SK-N-SH (cell line): Measurements from ENCODE around the gene SPINT1. TPM values are rescaled to one million over a fixed set of nuclear protein-coding genes. Genes with fewer than 3 reads are reported as not detected.

Experiments
- CTCF ChIA-PET: fragments of 300-600, 350-600 bp; formaldehyde crosslinking; extraction: SDS; loops from one replicate; lab custom pipeline; 2021; lab: Yijun Ruan, JAX
- POLR2A ChIA-PET: fragments of 350-600 bp; sonication (Branson Sonifier 250); formaldehyde crosslinking; extraction: SDS; loops from one replicate; lab custom pipeline; 2020; ENCODE audit warnings: antibody characterized with exemption, inconsistent platforms; lab: Yijun Ruan, JAX
- DNase-seq: peaks from one replicate; pipeline ENCODE4 v3.0.0; 2012
- H2AFZ ChIP-seq: fragments of 200-600 bp; sonication (generic); 2 replicates; pipeline ENCODE4 v1.8.1; 2016; ENCODE audit warnings: antibody characterized with exemption, mild to moderate bottlenecking, low read depth
- H3F3A ChIP-seq: fragments of 200-600 bp; sonication (generic); replicated peaks from 2 replicates; pipeline ENCODE3; 2016; ENCODE audit warnings: antibody characterized with exemption, mild to moderate bottlenecking; ENCODE audit not compliant: insufficient read depth
- H3K27ac ChIP-seq, 2 experiments: fragments of 200-500 bp in 1 of 2; fragments of 200-600 bp in 1 of 2; sonication (Bioruptor generic) in 1 of 2; sonication (generic), shearing (Covaris generic) in 1 of 2; 2 replicates each; pipeline versions ENCODE4 v1.5.1 to v1.6.1; 2014 to 2016; ENCODE audit warnings: low read depth in 2 of 2, inconsistent platforms in 1 of 2, low read length in 1 of 2, mild to moderate bottlenecking in 1 of 2, mixed read lengths in 1 of 2
- H3K27me3 ChIP-seq: fragments of 200-600 bp; sonication (generic), shearing (Covaris generic); 2 replicates; pipeline ENCODE4 v1.6.1; 2016; ENCODE audit warnings: mixed run types; ENCODE audit not compliant: insufficient read depth
- H3K36me3 ChIP-seq, 2 experiments: fragments of 200-500 bp in 1 of 2; fragments of 200-600 bp in 1 of 2; sonication (Bioruptor generic) in 1 of 2; sonication (generic) in 1 of 2; replicated peaks in 1 of 2; 2 replicates each; pipeline versions ENCODE3 to v1.5.1; 2014 to 2016; ENCODE audit warnings: low read length in 1 of 2, mild to moderate bottlenecking in 1 of 2; ENCODE audit not compliant: insufficient read depth in 2 of 2, control insufficient read depth in 1 of 2
- H3K4me1 ChIP-seq, 2 experiments: fragments of 200-500 bp in 1 of 2; fragments of 200-600 bp in 1 of 2; sonication (Bioruptor generic) in 1 of 2; sonication (generic), shearing (Covaris generic) in 1 of 2; 2 replicates each; pipeline versions ENCODE4 v1.5.1 to v1.6.1; 2014 to 2016; ENCODE audit warnings: low read depth in 1 of 2, low read length in 1 of 2, mixed run types in 1 of 2; ENCODE audit not compliant: insufficient read depth in 2 of 2, control insufficient read depth in 1 of 2
- H3K4me2 ChIP-seq: fragments of 200-600 bp; sonication (generic), shearing (Covaris generic); 2 replicates; pipeline ENCODE4 v1.6.1; 2017; ENCODE audit warnings: mixed run types
- H3K4me3 ChIP-seq, 2 experiments: fragments of 200-500 bp in 1 of 2; fragments of 200-600 bp in 1 of 2; sonication (Bioruptor generic) in 1 of 2; sonication (generic), shearing (Covaris generic) in 1 of 2; 2 replicates each; pipeline versions ENCODE4 v1.5.1 to v1.8.1; 2014 to 2016; ENCODE audit warnings: low read depth in 2 of 2, inconsistent platforms in 1 of 2, low read length in 1 of 2, mild to moderate bottlenecking in 1 of 2, mixed read lengths in 1 of 2, moderate library complexity in 1 of 2
- H3K79me2 ChIP-seq: fragments of 200-600 bp; sonication (generic); 2 replicates; pipeline ENCODE4 v1.8.1; 2017; ENCODE audit warnings: mild to moderate bottlenecking; ENCODE audit not compliant: insufficient read depth
- H3K9ac ChIP-seq: fragments of 200-600 bp; sonication (generic); 2 replicates; pipeline ENCODE4 v1.6.1; 2017; ENCODE audit warnings: mixed run types
- H3K9me2 ChIP-seq: fragments of 200-600 bp; sonication (generic); 2 replicates; pipeline ENCODE4 v1.6.1; 2017; ENCODE audit warnings: mixed run types
- H3K9me3 ChIP-seq: fragments of 200-600 bp; sonication (generic); 2 replicates; pipeline ENCODE4 v1.6.1; 2017; ENCODE audit warnings: mixed run types, mild to moderate bottlenecking, moderate library complexity
- H4K20me1 ChIP-seq: fragments of 200-600 bp; sonication (generic); 2 replicates; pipeline ENCODE4 v1.6.1; 2017; ENCODE audit warnings: mild to moderate bottlenecking, mixed run types; ENCODE audit not compliant: insufficient read depth
- EP300 ChIP-seq, 2 experiments: IDR thresholded peaks; 2 replicates each; pipeline versions ENCODE4 v1.4.0 to v1.6.1; 2012; ENCODE audit warnings: borderline replicate concordance in 1 of 2, low read depth in 1 of 2, low read length in 1 of 2
- EZH2phosphoT487 ChIP-seq: fragments of 200-600 bp; sonication (generic); IDR thresholded peaks from 2 replicates; pipeline ENCODE4 v1.6.1; 2017; ENCODE audit warnings: low read depth, mixed run types, mild to moderate bottlenecking, antibody characterized with exemption, moderate library complexity, borderline replicate concordance
- FOSL2 ChIP-seq: IDR thresholded peaks from 2 replicates; pipeline ENCODE4 v1.4.0; 2012; ENCODE audit warnings: low read depth, mild to moderate bottlenecking, moderate library complexity, borderline replicate concordance
- FOXM1 ChIP-seq: IDR thresholded peaks from 2 replicates; pipeline ENCODE4 v1.4.0; 2012; ENCODE audit warnings: low read depth, mild to moderate bottlenecking
- GABPA ChIP-seq: IDR thresholded peaks from 2 replicates; pipeline ENCODE4 v1.4.0; 2012; ENCODE audit warnings: low read depth, mild to moderate bottlenecking
- SIN3A ChIP-seq: IDR thresholded peaks from 2 replicates; pipeline ENCODE4 v1.6.1; 2012; ENCODE audit warnings: low read depth, mild to moderate bottlenecking, low read length, moderate library complexity, borderline replicate concordance
- TCF12 ChIP-seq: IDR thresholded peaks from 2 replicates; pipeline ENCODE4 v1.4.0; 2012
- TEAD4 ChIP-seq: IDR thresholded peaks from 2 replicates; pipeline ENCODE4 v1.4.0; 2012; ENCODE audit warnings: mild to moderate bottlenecking, borderline replicate concordance; ENCODE audit not compliant: insufficient read depth
- USF2 ChIP-seq: fragments of 150-350 bp; IDR thresholded peaks from 2 replicates; pipeline ENCODE4 v1.6.1; 2017; ENCODE audit warnings: antibody characterized with exemption, low read length, low read depth, borderline replicate concordance
- WGBS: methylation state at CpG from one replicate; pipeline ENCODE4 v1.1.6; 2017; ENCODE audit warnings: low lambda C conversion rate; 5-methylcytosine and 5-hydroxymethylcytosine counted together
- polyA plus RNA-seq, 3 experiments: library from polyadenylated mRNA; depleted of rRNA; stranded (reverse); fragments of >200 nt; gene quantifications; 2 replicates each; pipeline ENCODE4 v1.2.3, GENCODE V29; 2012

SPINT1 gene
- polyA plus RNA-seq, 1 of the 3 experiments (the other 2 are of a cell fraction): 2.0 TPM

GRCh38 chr15:40900256-40901052 is 56.6 kb downstream of the SPINT1 start:
- WGBS: 99% methylated on average over 22 of the region's 36 CpGs
- CTCF ChIA-PET: interaction anchor here (0.7 to 23.8 kb wide), 5 partner anchors 8 to 285 kb away, joined by 3 to 675 read pairs (median 5); partner anchors contain the start of gene DLL4
- H3K4me2 ChIP-seq: no peak overlapping the region

DNA sequence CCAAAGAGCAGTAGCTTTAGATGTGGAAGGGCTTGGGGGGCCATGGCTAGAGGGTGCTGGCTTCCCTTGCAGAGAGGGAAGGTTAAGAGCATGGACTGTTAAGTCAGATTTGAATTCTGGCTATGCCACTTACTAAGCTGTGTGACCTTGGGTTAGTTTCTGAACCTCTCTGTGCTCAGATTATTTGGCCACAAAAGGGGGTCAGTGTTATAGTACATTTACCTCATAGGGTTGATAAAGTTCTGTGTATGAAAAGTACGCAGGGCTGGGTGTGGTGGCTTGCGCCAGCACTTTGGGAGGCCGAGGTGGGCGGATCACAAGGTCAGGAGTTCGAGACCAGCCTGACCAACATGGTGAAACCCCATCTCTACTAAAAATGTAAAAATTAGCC is 57.2 kb downstream of the SPINT1 start:
- ChIA-PET CTCF (interaction anchor here (1.4 to 23.8 kb wide), 4 partner anchors 9 to 121 kb away, joined by 5 to 675 read pairs (median 173); partner anchors contain the start of gene DLL4), POLR2A (no interaction called here)
- Histone ChIP-seq H3K4me1 (peaks cover 0 to 6% of the 10 kb centered on the region in 2 experiments; a peak in 1 of 4 replicates), H3K4me3 (no peak overlapping the region), H3K9me2 (no peaks in the 10 kb centered on the region), H3K9me3 (no peaks in the 10 kb centered on the region), H3K27ac (no peak overlapping the region), H3K9ac (no peak overlapping the region), H3K79me2 (peaks cover 31% of the 10 kb centered on the region), H3K36me3 (peaks cover 19 to 42% of the 10 kb centered on the region in 2 experiments), H2AFZ (no peak overlapping the region), H4K20me1 (peaks cover 20% of the 10 kb centered on the region; the same call in 1 of the 2 replicates), H3F3A (peaks cover 27% of the 10 kb centered on the region), H3K27me3 (no peaks in the 10 kb centered on the region), H3K4me2 (no peak overlapping the region)
- DNase-seq: no peak
- WGBS: 75% methylated on average over 5 of the region's 5 CpGs
- no peak for TF ChIP-seq EP300 (IDR thresholded peaks at IDR 0.05; ENCODE audit: borderline replicate concordance in 1 of 2, low read depth in 1 of 2, low read length in 1 of 2)
- TF ChIP-seq FOSL2: no peak
- TF ChIP-seq SIN3A: no peak
- TF ChIP-seq EZH2phosphoT487: no peak
- no peak for TF ChIP-seq TCF12
- TF ChIP-seq USF2: no peak
- no peak for TF ChIP-seq FOXM1
- TF ChIP-seq GABPA: no peak

More at GRCh38 chr15:40900256-40901052, 56.6 kb downstream of the SPINT1 start:
- Histone ChIP-seq H3K4me1 (peaks cover 0 to 8% of the 10 kb centered on the region in 2 experiments; a peak in 1 of 4 replicates), H3K9me2 (no peaks in the 10 kb centered on the region), H3K36me3 (peaks cover 19 to 45% of the 10 kb centered on the region in 2 experiments), H3K4me3 (no peak overlapping the region), H4K20me1 (peaks cover 26% of the 10 kb centered on the region), H3K9ac (no peak overlapping the region), H3K27me3 (no peaks in the 10 kb centered on the region), H3F3A (peaks cover 21% of the 10 kb centered on the region), H3K79me2 (peaks cover 37% of the 10 kb centered on the region), H2AFZ (no peak overlapping the region), H3K9me3 (no peaks in the 10 kb centered on the region), H3K27ac (no peak overlapping the region)
- POLR2A ChIA-PET: no interaction called here
- TF ChIP-seq TEAD4: no peak
- DNase-seq: no peak
